Stimulated activated CD4-positive, alpha-beta T cell treated with anti-CD3 and anti-CD28 coated beads, Interleukin-4, amount 100 ng/mL, for 24 hours (primary cell): ENCODE measurements around the gene MSI2.
A peak's percentile ranks its signal among the peaks of the same experiment; 100 is the strongest.

ENCODE experiments used
- DNase-seq: peaks from one replicate; pipeline ENCODE4 v3.0.0-alpha.2; 2020

Gene MSI2

GRCh38 chr17:57247261-57247660, 9.1 kb upstream of the MSI2 start:
- no peak for DNase-seq

- DNase-seq, result no peak
These were observed 8.4 kb upstream of the MSI2 start for GRCh38 chr17:57247913-57248312.

GRCh38 chr17:57249520-57249919, 6.8 kb upstream of the MSI2 start:
- DNase-seq, result no peak

GRCh38 chr17:57251211-57251787, 5.0 kb upstream of the MSI2 start:
- DNase-seq, result no peak

GRCh38 chr17:57253362-57254065, 2.8 kb upstream of the MSI2 start:
- no peak for DNase-seq

- DNase-seq, result no peak
These were observed 1.0 kb upstream of the MSI2 start for GRCh38 chr17:57255182-57255775.

GRCh38 chr17:57256708-57257112, 387 bp downstream of the MSI2 start:
- peak; percentile 42 for DNase-seq

GRCh38 chr17:57257195-57257894, 1.0 kb downstream of the MSI2 start:
- no peak for DNase-seq

GRCh38 chr17:57257895-57258851, 1.9 kb downstream of the MSI2 start:
- DNase-seq, result no peak

GRCh38 chr17:57259306-57259705, 3.0 kb downstream of the MSI2 start:
- no peak for DNase-seq

GRCh38 chr17:57259817-57260216, 3.5 kb downstream of the MSI2 start:
- no peak for DNase-seq

GRCh38 chr17:57260325-57261083, 4.2 kb downstream of the MSI2 start:
- DNase-seq, result no peak

- no peak for DNase-seq
These were observed 4.8 kb downstream of the MSI2 start for GRCh38 chr17:57261084-57261461.

- DNase-seq, result no peak
These were observed 6.2 kb downstream of the MSI2 start for GRCh38 chr17:57262557-57262956.

- no peak for DNase-seq
These were observed 7.9 kb downstream of the MSI2 start for GRCh38 chr17:57264250-57264649.

GRCh38 chr17:57264776-57265175, 8.5 kb downstream of the MSI2 start:
- DNase-seq, result no peak

- no peak for DNase-seq
These were observed 10.6 kb downstream of the MSI2 start for GRCh38 chr17:57266902-57267311.

GRCh38 chr17:57268181-57268580, 11.9 kb downstream of the MSI2 start:
- DNase-seq, result no peak

- DNase-seq, result no peak
These were observed 12.7 kb downstream of the MSI2 start for GRCh38 chr17:57269052-57269451.

GRCh38 chr17:57269598-57270255, 13.4 kb downstream of the MSI2 start:
- no peak for DNase-seq

- DNase-seq, result no peak
These were observed 14.5 kb downstream of the MSI2 start for GRCh38 chr17:57270801-57271245.
